ENCODE measurements around the gene CFAP77.

Gene CFAP77

GRCh38 chr9:132457504-132458236 lies 47.7 kb downstream of the CFAP77 start:
- Histone ChIP-seq H3K36me3 (no peaks in the 10 kb centered on the region), H3K27ac (no peak overlapping the region), H3K4me3 (ENCODE audit: low read depth, low read length) (no peak overlapping the region), H3K27me3 (ENCODE audit: insufficient read depth, low read depth, severe bottlenecking) (no peaks in the 10 kb centered on the region), H3K9me3 (ENCODE audit: severe bottlenecking) (no peaks in the 10 kb centered on the region)
- DNase-seq: no peak
- TF ChIP-seq CTCF (IDR thresholded peaks at IDR 0.05; ENCODE audit: low read depth, low read length): no peak

- Histone ChIP-seq H3K27me3 (ENCODE audit: insufficient read depth, low read depth, severe bottlenecking) (no peaks in the 10 kb centered on the region), H3K4me3 (ENCODE audit: low read depth, low read length) (no peak overlapping the region), H3K9me3 (ENCODE audit: severe bottlenecking) (no peaks in the 10 kb centered on the region), H3K36me3 (no peaks in the 10 kb centered on the region), H3K27ac (no peak overlapping the region)
- TF ChIP-seq CTCF (IDR thresholded peaks at IDR 0.05; ENCODE audit: low read depth, low read length): 0 out of 2 replicates have a peak, but pooled peaks have one; percentile 1
- DNase-seq: no peak
These were observed 48.4 kb downstream of the CFAP77 start for GRCh38 chr9:132458432-132458831.

- Histone ChIP-seq H3K9me3 (ENCODE audit: severe bottlenecking) (no peaks in the 10 kb centered on the region), H3K27me3 (ENCODE audit: insufficient read depth, low read depth, severe bottlenecking) (no peaks in the 10 kb centered on the region), H3K4me3 (ENCODE audit: low read depth, low read length) (no peak overlapping the region), H3K36me3 (no peaks in the 10 kb centered on the region), H3K27ac (no peak overlapping the region)
- TF ChIP-seq CTCF (IDR thresholded peaks at IDR 0.05; ENCODE audit: low read depth, low read length): no peak
- DNase-seq: no peak
These were observed 49.6 kb downstream of the CFAP77 start for GRCh38 chr9:132459661-132460060.

- H3K27ac ChIP-seq: no peak overlapping the region
- H3K27me3 ChIP-seq (ENCODE audit: insufficient read depth, low read depth, severe bottlenecking): no peaks in the 10 kb centered on the region
- no peaks in the 10 kb centered on the region for H3K9me3 ChIP-seq (ENCODE audit: severe bottlenecking)
- TF ChIP-seq CTCF (IDR thresholded peaks at IDR 0.05; ENCODE audit: low read depth, low read length): no peak
- no peak overlapping the region for H3K4me3 ChIP-seq (ENCODE audit: low read depth, low read length)
- no peaks in the 10 kb centered on the region for H3K36me3 ChIP-seq
- DNase-seq: no peak
These were observed 50.2 kb downstream of the CFAP77 start for GRCh38 chr9:132460240-132460639.

GRCh38 chr9:132461281-132461896 lies 51.4 kb downstream of the CFAP77 start:
- H3K9me3 ChIP-seq (ENCODE audit: severe bottlenecking): no peaks in the 10 kb centered on the region
- no peaks in the 10 kb centered on the region for H3K27me3 ChIP-seq (ENCODE audit: insufficient read depth, low read depth, severe bottlenecking)
- peak; percentile 35 for DNase-seq
- no peak overlapping the region for H3K4me3 ChIP-seq (ENCODE audit: low read depth, low read length)
- TF ChIP-seq CTCF (IDR thresholded peaks at IDR 0.05; ENCODE audit: low read depth, low read length): no peak
- H3K27ac ChIP-seq: no peak overlapping the region
- no peaks in the 10 kb centered on the region for H3K36me3 ChIP-seq

All from WERI-Rb-1 (cell line).